Measurements from ENCODE around the gene CGB2. TPM values are rescaled to one million over a fixed set of nuclear protein-coding genes. Genes with fewer than 3 reads are reported as not detected.
"Not testable (repeated sequence)": the region's sequence is repeated elsewhere in the genome, so short reads cannot be mapped to it uniquely, and the experiment has no call there.

Gene CGB2
- total RNA-seq, 2 donors from 2014 or later = not detected

DNA sequence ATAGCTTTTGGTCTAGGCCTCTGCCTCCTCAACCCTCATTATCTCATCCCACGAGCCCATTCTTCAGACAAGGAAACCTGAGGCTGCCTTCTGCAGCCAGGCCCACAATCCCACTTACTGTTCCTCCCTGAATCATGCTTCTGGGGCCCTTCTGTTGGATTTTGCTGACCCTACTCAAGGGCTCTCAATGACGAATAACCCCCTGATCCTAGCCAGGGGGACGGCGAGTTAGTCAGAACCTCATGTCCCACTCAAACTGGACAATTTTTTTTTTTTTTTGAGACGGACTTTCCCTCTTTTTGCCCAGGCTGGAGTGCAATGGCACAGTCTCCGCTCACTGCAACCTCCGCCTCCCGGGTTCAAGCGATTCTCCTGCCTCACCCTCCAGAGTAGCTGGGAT, 9.6 kb upstream of the CGB2 start:
- Histone ChIP-seq H3K9me3 (no peaks in the 10 kb centered on the region), H3K4me3 (no peak overlapping the region), H3K27me3 (peaks cover 4% of the 10 kb centered on the region), H3K36me3 (no peaks in the 10 kb centered on the region), H3K27ac (no peak overlapping the region), H3K9ac (ENCODE audit: low read depth in 2 of 2, low read length in 2 of 2) (no peak overlapping the region), H3K4me1 (peaks cover 7% of the 10 kb centered on the region)
- intact Hi-C loops (cut with DNase I) = no loop called here
- no peak for DNase-seq
- TF ChIP-seq, protein P1, sequence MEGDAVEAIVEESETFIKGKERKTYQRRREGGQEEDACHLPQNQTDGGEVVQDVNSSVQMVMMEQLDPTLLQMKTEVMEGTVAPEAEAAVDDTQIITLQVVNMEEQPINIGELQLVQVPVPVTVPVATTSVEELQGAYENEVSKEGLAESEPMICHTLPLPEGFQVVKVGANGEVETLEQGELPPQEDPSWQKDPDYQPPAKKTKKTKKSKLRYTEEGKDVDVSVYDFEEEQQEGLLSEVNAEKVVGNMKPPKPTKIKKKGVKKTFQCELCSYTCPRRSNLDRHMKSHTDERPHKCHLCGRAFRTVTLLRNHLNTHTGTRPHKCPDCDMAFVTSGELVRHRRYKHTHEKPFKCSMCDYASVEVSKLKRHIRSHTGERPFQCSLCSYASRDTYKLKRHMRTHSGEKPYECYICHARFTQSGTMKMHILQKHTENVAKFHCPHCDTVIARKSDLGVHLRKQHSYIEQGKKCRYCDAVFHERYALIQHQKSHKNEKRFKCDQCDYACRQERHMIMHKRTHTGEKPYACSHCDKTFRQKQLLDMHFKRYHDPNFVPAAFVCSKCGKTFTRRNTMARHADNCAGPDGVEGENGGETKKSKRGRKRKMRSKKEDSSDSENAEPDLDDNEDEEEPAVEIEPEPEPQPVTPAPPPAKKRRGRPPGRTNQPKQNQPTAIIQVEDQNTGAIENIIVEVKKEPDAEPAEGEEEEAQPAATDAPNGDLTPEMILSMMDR (IDR thresholded peaks at IDR 0.05) = no peak

DNA sequence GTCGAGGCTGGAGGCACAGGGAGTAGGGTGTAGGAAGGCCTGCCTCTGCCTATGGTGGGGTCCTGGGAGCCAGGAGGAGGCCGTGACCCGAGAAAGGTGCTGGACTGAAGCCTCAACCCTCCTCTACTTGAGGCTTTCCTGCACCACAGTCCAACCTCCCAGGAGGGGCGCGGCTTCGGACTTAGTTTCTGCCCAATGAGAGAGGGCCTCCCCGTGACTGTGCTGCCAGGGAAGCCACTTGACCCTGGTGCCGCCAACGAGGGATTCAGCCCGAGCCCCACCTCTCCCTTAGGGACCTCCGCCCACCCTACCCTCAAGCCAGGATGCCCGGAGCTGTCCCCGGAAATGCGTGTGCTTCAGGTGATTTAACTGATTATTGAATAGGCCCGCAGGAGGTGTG, 7.5 kb upstream of the CGB2 start, which contains the start of gene CGB3:
TSS of gene CGB3 (minus strand) at position 101 of the 400 bp plus-strand sequence. CDS start 362 bp downstream, outside the sequence.
- intact Hi-C loops (cut with DNase I); DNase-seq; H3K36me3 ChIP-seq; H3K27ac ChIP-seq; H3K4me3 ChIP-seq; H3K9me3 ChIP-seq; H3K27me3 ChIP-seq; H3K4me1 ChIP-seq; H3K9ac ChIP-seq (ENCODE audit: low read depth in 2 of 2, low read length in 2 of 2): not testable (repeated sequence)

DNA sequence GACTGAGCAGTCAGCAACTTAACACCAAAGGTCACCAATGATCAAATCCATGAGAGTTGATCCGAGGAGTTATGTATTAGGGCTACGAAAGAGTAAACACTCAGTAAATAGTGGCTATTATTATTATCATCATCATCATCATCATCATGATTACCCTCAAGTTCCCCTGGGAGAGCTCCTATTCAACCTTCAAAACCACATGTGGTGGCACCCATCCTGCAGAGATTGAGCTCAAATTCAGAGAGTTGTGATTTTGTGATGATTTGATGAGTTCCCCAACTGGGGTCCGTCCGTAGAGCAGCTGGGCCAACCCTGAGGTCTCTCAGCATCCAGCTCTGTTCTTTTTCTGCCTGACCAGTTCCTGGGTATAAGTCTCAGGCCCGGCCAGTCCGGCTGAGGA, 6.6 kb upstream of the CGB2 start:
- H3K27me3 ChIP-seq; intact Hi-C loops (cut with DNase I); H3K4me3 ChIP-seq; DNase-seq; H3K9ac ChIP-seq (ENCODE audit: low read depth in 2 of 2, low read length in 2 of 2); H3K4me1 ChIP-seq; H3K27ac ChIP-seq; H3K36me3 ChIP-seq; H3K9me3 ChIP-seq: not testable (repeated sequence)

DNA sequence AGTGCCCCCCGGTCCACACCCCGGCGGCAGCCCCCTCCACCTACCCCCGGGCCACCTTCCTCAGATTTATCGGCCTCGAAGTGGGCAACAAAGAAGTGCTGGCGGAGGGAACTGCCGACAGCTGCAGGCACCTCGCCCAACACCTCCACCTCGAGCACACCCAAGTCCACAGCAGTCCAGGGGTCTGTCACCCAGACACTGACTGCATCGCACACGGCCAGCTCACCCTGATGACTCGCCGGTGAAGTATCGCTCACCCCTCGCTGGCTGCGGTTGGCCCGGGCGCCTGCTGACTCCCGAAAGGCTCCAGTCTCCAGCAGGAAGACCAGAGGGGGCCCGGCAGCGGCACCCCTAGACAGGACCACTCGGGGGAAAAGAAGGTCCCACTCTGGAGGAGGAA, 6.1 kb upstream of the CGB2 start:
- H3K27me3 ChIP-seq; H3K4me3 ChIP-seq; H3K9ac ChIP-seq (ENCODE audit: low read depth in 2 of 2, low read length in 2 of 2); H3K9me3 ChIP-seq; H3K36me3 ChIP-seq; intact Hi-C loops (cut with DNase I); DNase-seq; H3K4me1 ChIP-seq; H3K27ac ChIP-seq: not testable (repeated sequence)

DNA sequence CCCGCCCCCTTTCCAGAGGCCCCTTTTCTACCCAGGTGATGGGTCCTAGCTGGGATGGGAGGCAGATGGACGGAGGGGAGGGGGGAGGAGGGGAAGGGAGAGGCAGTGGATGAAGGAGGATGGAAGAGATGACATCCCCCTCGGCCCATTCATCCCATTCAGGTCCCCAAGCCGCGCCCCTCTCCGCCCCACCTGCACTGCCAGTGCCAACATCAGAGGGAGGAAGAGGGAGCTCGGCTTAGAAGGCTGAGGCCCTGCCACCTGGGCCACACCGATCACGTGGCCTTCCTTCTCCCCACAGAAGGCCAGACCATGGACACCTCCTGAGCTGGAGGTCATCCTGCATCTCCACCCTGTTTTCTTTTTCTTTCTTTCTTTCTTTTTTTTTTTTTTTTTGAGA, 3.0 kb upstream of the CGB2 start:
- H3K27ac ChIP-seq; H3K27me3 ChIP-seq; intact Hi-C loops (cut with DNase I); H3K4me1 ChIP-seq; DNase-seq; H3K4me3 ChIP-seq; H3K9me3 ChIP-seq; H3K36me3 ChIP-seq; H3K9ac ChIP-seq (ENCODE audit: low read depth in 2 of 2, low read length in 2 of 2): not testable (repeated sequence)

DNA sequence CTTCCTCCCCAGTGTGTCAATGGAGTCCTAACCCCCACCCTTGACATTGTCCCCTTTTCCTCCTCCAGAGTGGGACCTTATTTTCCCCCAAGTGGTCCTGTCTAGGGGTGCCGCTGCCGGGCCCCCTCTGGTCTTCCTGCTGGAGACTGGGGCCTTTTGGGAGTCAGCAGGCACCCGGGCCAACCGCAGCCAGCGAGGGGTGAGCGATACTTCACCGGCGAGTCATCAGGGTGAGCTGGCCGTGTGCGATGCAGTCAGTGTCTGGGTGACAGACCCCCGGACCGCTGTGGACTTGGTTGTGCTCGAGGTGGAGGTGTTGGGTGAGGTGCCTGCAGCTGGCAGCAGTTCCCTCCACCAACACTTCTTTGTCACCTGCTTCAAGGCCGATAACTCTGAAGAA, 1.9 kb upstream of the CGB2 start:
- intact Hi-C loops (cut with DNase I); H3K4me1 ChIP-seq; H3K36me3 ChIP-seq; H3K4me3 ChIP-seq; H3K27me3 ChIP-seq; H3K9me3 ChIP-seq; H3K27ac ChIP-seq; DNase-seq; H3K9ac ChIP-seq (ENCODE audit: low read depth in 2 of 2, low read length in 2 of 2): not testable (repeated sequence)

DNA sequence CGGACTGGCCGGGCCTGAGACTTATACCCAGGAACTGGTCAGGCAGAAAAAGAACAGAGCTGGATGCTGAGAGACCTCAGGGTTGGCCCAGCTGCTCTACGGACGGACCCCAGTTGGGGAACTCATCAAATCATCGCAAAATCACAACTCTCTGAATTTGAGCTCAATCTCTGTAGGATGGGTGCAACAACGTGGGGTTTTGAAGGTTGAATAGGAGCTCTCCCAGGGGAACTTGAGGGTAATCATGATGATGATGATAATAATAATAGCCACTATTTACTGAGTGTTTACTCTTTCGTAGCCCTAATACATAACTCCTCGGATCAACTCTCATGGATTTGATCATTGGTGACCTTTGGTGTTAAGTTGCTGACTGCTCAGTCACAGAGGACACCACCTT, 1.4 kb upstream of the CGB2 start:
- H3K27me3 ChIP-seq; H3K9me3 ChIP-seq; H3K4me3 ChIP-seq; H3K27ac ChIP-seq; DNase-seq; H3K9ac ChIP-seq (ENCODE audit: low read depth in 2 of 2, low read length in 2 of 2); H3K4me1 ChIP-seq; H3K36me3 ChIP-seq; intact Hi-C loops (cut with DNase I): not testable (repeated sequence)

DNA sequence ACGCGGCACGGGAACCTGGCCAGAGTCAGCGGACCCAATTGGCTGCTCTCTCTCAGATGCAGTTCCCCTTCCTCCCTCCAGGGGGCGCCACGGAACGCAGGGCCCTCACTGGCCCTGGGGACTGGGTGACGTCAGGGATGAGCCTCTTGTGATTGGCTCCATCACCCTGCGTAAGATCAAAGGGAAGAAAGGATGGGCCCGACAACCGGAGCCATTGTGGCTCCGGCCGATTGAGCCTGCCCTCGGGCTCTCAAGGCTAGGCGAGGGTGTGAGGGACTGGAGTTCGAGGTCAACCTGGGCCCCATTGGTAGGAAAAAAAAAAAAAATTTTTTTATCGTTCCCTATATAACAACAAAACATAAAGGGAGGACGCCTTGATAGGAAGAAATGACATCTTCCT, 5.1 kb downstream of the CGB2 start, which contains the start of gene CGB1:
TSS of gene CGB1 (minus strand) at position 81 of the 400 bp plus-strand sequence. CDS start 184 bp downstream, outside the sequence.
- DNase-seq = peak; percentile 26

DNA sequence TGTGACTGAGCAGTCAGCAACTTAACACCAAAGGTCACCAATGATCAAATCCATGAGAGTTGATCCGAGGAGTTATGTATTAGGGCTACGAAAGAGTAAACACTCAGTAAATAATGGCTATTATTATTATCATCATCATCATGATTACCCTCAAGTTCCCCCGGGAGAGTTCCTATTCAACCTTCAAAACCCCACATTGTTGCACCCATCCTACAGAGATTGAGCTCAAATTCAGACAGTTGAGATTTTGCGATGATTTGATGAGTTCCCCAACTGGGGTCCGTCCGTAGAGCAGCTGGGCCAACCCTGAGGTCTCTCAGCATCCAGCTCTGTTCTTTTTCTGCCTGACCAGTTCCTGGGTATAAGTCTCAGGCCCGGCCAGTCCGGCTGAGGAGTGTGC, 6.4 kb downstream of the CGB2 start:
- intact Hi-C loops (cut with DNase I); H3K4me1 ChIP-seq; H3K4me3 ChIP-seq: not testable (repeated sequence)

More for the DNA sequence above, 5.1 kb downstream of the CGB2 start, which contains the start of gene CGB1:
- H3K27me3 ChIP-seq; H3K9ac ChIP-seq (ENCODE audit: low read depth in 2 of 2, low read length in 2 of 2); H3K27ac ChIP-seq; intact Hi-C loops (cut with DNase I); H3K9me3 ChIP-seq; H3K4me3 ChIP-seq; H3K36me3 ChIP-seq; H3K4me1 ChIP-seq: not testable (repeated sequence)

DNA sequence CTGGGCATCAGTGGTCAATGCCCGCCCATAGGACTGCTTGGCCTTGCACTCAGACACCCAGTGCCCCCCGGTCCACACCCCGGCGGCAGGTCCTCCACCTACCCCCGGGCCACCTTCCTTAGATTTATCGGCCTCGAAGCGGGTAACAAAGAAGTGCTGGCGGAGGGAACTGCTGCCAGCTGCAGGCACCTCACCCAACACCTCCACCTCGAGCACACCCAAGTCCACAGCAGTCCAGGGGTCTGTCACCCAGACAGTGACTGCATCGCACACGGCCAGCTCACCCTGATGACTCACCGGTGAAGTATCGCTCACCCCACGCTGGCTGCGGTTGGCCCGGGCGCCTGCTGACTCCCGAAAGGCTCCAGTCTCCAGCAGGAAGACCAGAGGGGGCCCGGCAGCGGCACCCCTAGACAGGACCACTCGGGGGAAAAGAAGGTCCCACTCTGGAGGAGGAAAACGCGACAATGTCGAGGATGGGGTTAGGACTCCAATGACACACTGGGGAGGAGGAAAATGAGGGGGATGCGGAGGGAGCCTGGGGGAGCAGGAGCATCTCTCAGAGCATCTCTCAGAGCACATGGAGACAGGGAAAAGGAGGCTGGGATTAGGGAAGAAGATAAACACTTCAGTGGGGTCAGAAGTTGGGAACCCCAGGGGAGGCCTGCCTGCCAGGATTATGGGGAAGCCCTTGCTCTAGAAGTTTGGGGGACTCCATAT, 7.0 kb downstream of the CGB2 start:
- H3K4me1 ChIP-seq; H3K9me3 ChIP-seq; H3K9ac ChIP-seq (ENCODE audit: low read depth in 2 of 2, low read length in 2 of 2); intact Hi-C loops (cut with DNase I); H3K27ac ChIP-seq; H3K36me3 ChIP-seq; DNase-seq; H3K4me3 ChIP-seq; H3K27me3 ChIP-seq: not testable (repeated sequence)

More for the DNA sequence above, 6.4 kb downstream of the CGB2 start:
- H3K36me3 ChIP-seq; H3K9me3 ChIP-seq; H3K9ac ChIP-seq (ENCODE audit: low read depth in 2 of 2, low read length in 2 of 2); H3K27me3 ChIP-seq; H3K27ac ChIP-seq; DNase-seq: not testable (repeated sequence)

DNA sequence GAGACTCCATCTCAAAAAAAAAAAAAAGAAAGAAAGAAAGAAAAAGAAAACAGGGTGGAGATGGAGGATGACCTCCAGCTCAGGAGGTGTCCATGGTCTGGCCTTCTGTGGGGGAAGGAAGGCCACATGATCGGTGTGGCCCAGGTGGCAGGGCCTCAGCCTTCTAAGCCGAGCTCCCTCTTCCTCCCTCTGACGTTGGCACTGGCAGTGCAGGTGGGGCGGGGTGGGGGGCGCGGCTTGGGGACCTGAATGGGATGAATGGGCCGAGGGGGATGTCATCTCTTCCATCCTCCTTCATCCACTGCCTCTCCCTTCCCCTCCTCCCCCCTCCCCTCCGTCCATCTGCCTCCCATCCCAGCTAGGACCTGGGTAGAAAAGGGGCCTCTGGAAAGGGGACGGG, 8.0 kb downstream of the CGB2 start:
- DNase-seq; H3K27me3 ChIP-seq; intact Hi-C loops (cut with DNase I); H3K4me1 ChIP-seq; H3K9ac ChIP-seq (ENCODE audit: low read depth in 2 of 2, low read length in 2 of 2); H3K36me3 ChIP-seq; H3K4me3 ChIP-seq; H3K9me3 ChIP-seq; H3K27ac ChIP-seq: not testable (repeated sequence)
